ENCODE measurements around the gene CLDN18. TPM values are rescaled to one million over a fixed set of nuclear protein-coding genes. Genes with fewer than 3 reads are reported as not detected.

Gene CLDN18
- total RNA-seq, 1 experiment from 2014 or later, result not detected

DNA sequence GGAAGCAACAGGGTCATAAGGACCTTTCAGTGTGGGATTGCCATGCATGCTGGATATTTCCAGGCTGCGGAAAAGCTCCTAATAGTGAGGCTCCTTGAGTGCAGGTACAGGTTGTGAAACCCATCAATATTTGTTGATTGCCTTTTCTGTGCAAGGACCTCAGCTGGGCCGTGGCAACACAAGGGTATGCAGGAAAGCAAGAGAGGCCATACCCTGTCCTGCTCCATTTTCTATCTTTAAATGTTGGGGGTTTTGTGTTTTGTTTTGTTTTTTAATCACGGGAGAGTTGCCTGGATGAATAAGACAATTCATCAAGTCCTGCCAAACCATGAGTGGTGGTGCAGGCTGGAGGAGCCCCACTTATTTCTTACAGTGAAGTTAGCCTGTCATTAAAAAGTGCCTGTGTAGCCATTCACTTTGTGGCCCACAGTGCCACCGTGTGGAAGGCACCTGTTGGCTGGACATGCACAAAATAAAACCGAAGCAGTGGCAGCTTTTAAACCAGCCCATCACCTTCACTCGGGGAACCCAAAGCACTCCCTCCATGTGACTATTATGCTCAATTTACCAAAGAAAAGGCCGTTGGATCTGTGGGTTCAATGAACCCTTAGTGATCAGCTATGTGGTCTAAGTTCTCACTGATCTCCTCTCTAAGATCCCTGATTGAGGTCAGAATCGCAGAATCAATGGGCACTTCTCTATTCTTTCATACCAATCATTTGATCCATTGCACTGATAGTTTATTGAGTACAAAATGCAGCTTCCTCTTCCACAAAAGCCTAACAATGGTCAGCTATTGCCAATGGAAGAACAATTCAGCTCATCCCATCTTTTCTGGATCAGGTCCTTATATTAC is 42.2 kb downstream of the CLDN18 start:
- no peak overlapping the region for H3K4me3 ChIP-seq
- no peak overlapping the region for H3K4me2 ChIP-seq
- no peak overlapping the region for H2AFZ ChIP-seq
- H3K4me1 ChIP-seq (replicated peaks; ENCODE audit: insufficient read depth), result no peaks in the 10 kb centered on the region
- H3K79me2 ChIP-seq (ENCODE audit: low read depth), result no peaks in the 10 kb centered on the region
- no peaks in the 10 kb centered on the region for H4K20me1 ChIP-seq (ENCODE audit: insufficient read depth)
- BruUV-seq (replicated peaks), result no TSS peak
- no peak overlapping the region for H3K27ac ChIP-seq
- H3F3A ChIP-seq (ENCODE audit: insufficient read depth, low read depth), result no peaks in the 10 kb centered on the region
- no peaks in the 10 kb centered on the region for H3K9me2 ChIP-seq (ENCODE audit: insufficient read depth)
- peak in 1 of 2 experiments; percentile 50 for DNase-seq
- ChIA-PET POLR2A (ENCODE audit: unreplicated experiment) (no interaction called here), CTCF (interaction anchor here (0.6 kb wide), 1 partner anchor 25 kb away, joined by 4 read pairs; no protein-coding TSS in a partner anchor)
- H3K27me3 ChIP-seq (ENCODE audit: insufficient read depth, low read depth), result no peaks in the 10 kb centered on the region
- no peaks in the 10 kb centered on the region for H3K36me3 ChIP-seq (ENCODE audit: low read depth)
- TF ChIP-seq, protein P1, sequence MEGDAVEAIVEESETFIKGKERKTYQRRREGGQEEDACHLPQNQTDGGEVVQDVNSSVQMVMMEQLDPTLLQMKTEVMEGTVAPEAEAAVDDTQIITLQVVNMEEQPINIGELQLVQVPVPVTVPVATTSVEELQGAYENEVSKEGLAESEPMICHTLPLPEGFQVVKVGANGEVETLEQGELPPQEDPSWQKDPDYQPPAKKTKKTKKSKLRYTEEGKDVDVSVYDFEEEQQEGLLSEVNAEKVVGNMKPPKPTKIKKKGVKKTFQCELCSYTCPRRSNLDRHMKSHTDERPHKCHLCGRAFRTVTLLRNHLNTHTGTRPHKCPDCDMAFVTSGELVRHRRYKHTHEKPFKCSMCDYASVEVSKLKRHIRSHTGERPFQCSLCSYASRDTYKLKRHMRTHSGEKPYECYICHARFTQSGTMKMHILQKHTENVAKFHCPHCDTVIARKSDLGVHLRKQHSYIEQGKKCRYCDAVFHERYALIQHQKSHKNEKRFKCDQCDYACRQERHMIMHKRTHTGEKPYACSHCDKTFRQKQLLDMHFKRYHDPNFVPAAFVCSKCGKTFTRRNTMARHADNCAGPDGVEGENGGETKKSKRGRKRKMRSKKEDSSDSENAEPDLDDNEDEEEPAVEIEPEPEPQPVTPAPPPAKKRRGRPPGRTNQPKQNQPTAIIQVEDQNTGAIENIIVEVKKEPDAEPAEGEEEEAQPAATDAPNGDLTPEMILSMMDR (conservative IDR thresholded peaks at IDR 0.05), result peak; percentile 77
- no peak for TF ChIP-seq EZH2 (IDR thresholded peaks at IDR 0.05; ENCODE audit: low read depth)
- intact Hi-C loops (cut with micrococcal nuclease; ENCODE audit: unreplicated experiment), result loop anchor here (1.0 to 2.0 kb wide), 2 partner anchors 947 to 1019 kb away; no protein-coding TSS in a partner anchor
- H3K9me3 ChIP-seq (ENCODE audit: insufficient read depth, low read depth), result no peaks in the 10 kb centered on the region

DNA sequence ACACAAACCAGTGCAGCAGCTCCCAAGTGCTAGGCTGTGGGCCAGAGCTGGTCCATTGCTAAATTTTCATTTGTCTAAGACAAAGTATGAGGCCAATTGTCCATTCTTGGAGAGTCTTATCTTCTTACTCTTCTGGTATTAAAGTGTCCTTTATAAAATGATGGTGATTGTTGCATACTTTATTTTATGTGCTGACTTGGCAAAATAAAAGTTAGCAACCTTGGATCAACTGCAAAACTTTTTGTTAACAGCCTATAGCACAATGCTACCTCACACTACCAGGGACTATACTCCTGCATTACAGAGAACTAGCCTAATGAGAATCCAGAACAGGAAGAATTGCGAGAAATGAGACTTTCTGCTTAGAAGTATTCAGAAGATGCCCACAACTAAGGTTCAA is 44.1 kb downstream of the CLDN18 start:
- H3K36me3 ChIP-seq (ENCODE audit: low read depth), result no peaks in the 10 kb centered on the region
- no peaks in the 10 kb centered on the region for H3K79me2 ChIP-seq (ENCODE audit: low read depth)
- no peaks in the 10 kb centered on the region for H3K9me2 ChIP-seq (ENCODE audit: insufficient read depth)
- TF ChIP-seq EZH2 (IDR thresholded peaks at IDR 0.05; ENCODE audit: low read depth), result no peak
- TF ChIP-seq, protein P1 (conservative IDR thresholded peaks at IDR 0.05), result no peak
- no peaks in the 10 kb centered on the region for H3F3A ChIP-seq (ENCODE audit: insufficient read depth, low read depth)
- H3K4me1 ChIP-seq (replicated peaks; ENCODE audit: insufficient read depth), result no peaks in the 10 kb centered on the region
- H2AFZ ChIP-seq, result no peak overlapping the region
- no peak overlapping the region for H3K4me2 ChIP-seq
- H4K20me1 ChIP-seq (ENCODE audit: insufficient read depth), result no peaks in the 10 kb centered on the region
- ChIA-PET POLR2A (ENCODE audit: unreplicated experiment) (no interaction called here), CTCF (interaction anchor here (0.6 kb wide), 1 partner anchor 1001 kb away, joined by 7 read pairs; no protein-coding TSS in a partner anchor)
- no TSS peak for BruUV-seq (replicated peaks)
- H3K9me3 ChIP-seq (ENCODE audit: insufficient read depth, low read depth), result no peaks in the 10 kb centered on the region
- intact Hi-C loops (cut with micrococcal nuclease; ENCODE audit: unreplicated experiment), result no loop called here
- H3K27me3 ChIP-seq (ENCODE audit: insufficient read depth, low read depth), result no peaks in the 10 kb centered on the region
- no peak overlapping the region for H3K4me3 ChIP-seq
- no peak for DNase-seq
- H3K27ac ChIP-seq, result no peak overlapping the region

DNA sequence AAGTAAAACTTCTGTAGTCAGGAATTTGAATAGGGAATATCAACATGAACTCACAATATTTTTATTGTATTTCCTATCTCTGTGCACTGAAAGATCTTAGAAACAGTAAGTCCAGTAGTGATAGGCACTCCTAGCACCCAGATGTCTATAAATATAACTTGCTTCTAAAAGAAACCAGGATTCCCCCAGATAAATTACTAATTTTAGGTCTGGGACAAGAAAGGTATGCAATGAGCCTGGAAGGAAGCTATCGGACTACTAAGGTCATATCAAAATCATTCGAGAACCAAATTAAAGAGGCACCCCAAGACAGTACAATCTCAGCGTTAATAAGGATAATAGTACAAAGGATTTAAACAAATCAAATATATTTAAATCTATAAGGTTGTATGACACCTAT is 47.4 kb downstream of the CLDN18 start:
- Histone ChIP-seq H3K79me2 (ENCODE audit: low read depth) (no peaks in the 10 kb centered on the region), H2AFZ (no peak overlapping the region), H3K27ac (no peak overlapping the region), H3K4me3 (no peak overlapping the region), H4K20me1 (ENCODE audit: insufficient read depth) (no peaks in the 10 kb centered on the region), H3F3A (ENCODE audit: insufficient read depth, low read depth) (no peaks in the 10 kb centered on the region), H3K9me3 (ENCODE audit: insufficient read depth, low read depth) (no peaks in the 10 kb centered on the region), H3K4me2 (no peak overlapping the region), H3K9me2 (ENCODE audit: insufficient read depth) (no peaks in the 10 kb centered on the region), H3K27me3 (ENCODE audit: insufficient read depth, low read depth) (no peaks in the 10 kb centered on the region), H3K4me1 (replicated peaks; ENCODE audit: insufficient read depth) (no peaks in the 10 kb centered on the region), H3K36me3 (ENCODE audit: low read depth) (no peaks in the 10 kb centered on the region)
- intact Hi-C loops (cut with micrococcal nuclease; ENCODE audit: unreplicated experiment), result no loop called here
- CTCF ChIA-PET, result no interaction called here
- BruUV-seq (replicated peaks), result no TSS peak
- TF ChIP-seq, protein P1 (conservative IDR thresholded peaks at IDR 0.05), result no peak
- TF ChIP-seq EZH2 (IDR thresholded peaks at IDR 0.05; ENCODE audit: low read depth), result no peak
- DNase-seq, result no peak
- POLR2A ChIA-PET (ENCODE audit: unreplicated experiment), result interaction anchor here (0.5 kb wide), 1 partner anchor 64 kb away, joined by 5 read pairs; no protein-coding TSS in a partner anchor
